Gastroesophageal sphincter (tissue), 3 donors: ENCODE data around the gene MED17.

Experiments used
- EP300 ChIP-seq: sonication (generic); formaldehyde crosslinking; IDR thresholded peaks from one replicate; pipeline ENCODE4 v1.6.1; 2017; ENCODE audit warnings: antibody characterized with exemption, mild to moderate bottlenecking
- POLR2A ChIP-seq, 2 donors: fragments of 450-650 bp; IDR thresholded peaks; one replicate each; pipeline ENCODE4 v1.6.1; 2017; ENCODE audit warnings: antibody characterized with exemption in 2 of 2, mild to moderate bottlenecking in 2 of 2, moderate library complexity in 1 of 2
- POLR2AphosphoS5 ChIP-seq: sonication (generic); formaldehyde crosslinking; IDR thresholded peaks from one replicate; pipeline ENCODE4 v1.6.1; 2017; ENCODE audit warnings: antibody characterized with exemption
- TF ChIP-seq, protein P1 (sequence below), 4 experiments: fragments of 200-600 bp in 2 of 4; fragments of 450-650 bp in 2 of 4; sonication (generic) in 1 of 4; IDR thresholded peaks; one replicate each; pipeline ENCODE4 v1.5.1; 2017 to 2019; ENCODE audit warnings: antibody characterized with exemption in 4 of 4, mild to moderate bottlenecking in 2 of 4, moderate library complexity in 2 of 4

DNA sequence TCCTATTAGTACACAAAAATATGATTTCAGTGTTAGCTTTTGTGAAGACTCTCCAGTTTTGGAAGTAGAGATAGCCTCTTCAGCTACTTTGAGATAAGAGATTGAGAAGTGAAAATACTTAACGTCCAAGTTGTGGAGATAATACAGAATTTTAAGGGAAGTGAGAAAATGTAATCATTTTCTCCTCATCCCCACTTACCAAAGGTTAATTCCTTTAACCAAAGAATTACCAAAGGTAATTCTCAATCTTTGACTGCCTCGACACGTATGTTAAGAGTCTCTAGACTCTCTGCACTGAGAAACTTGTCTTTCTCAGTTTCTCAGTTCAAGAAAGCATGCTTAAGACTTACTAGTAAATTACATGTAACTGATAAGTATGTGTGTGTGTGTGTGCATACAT, 27.3 kb upstream of the MED17 start:
- TF ChIP-seq, protein P1, sequence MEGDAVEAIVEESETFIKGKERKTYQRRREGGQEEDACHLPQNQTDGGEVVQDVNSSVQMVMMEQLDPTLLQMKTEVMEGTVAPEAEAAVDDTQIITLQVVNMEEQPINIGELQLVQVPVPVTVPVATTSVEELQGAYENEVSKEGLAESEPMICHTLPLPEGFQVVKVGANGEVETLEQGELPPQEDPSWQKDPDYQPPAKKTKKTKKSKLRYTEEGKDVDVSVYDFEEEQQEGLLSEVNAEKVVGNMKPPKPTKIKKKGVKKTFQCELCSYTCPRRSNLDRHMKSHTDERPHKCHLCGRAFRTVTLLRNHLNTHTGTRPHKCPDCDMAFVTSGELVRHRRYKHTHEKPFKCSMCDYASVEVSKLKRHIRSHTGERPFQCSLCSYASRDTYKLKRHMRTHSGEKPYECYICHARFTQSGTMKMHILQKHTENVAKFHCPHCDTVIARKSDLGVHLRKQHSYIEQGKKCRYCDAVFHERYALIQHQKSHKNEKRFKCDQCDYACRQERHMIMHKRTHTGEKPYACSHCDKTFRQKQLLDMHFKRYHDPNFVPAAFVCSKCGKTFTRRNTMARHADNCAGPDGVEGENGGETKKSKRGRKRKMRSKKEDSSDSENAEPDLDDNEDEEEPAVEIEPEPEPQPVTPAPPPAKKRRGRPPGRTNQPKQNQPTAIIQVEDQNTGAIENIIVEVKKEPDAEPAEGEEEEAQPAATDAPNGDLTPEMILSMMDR (IDR thresholded peaks at IDR 0.05) = no peak
- TF ChIP-seq POLR2AphosphoS5 = no peak
- TF ChIP-seq POLR2A (IDR thresholded peaks at IDR 0.05) = no peak
- no peak for TF ChIP-seq EP300
